Gastrocnemius medialis (tissue), 4 donors: Measurements from ENCODE around the gene TCEAL7.

ENCODE experiments used
- POLR2A ChIP-seq, 2 donors: fragments of 450-650 bp; IDR thresholded peaks; one replicate each; pipeline ENCODE4 v1.6.1; 2017; ENCODE audit warnings: antibody characterized with exemption in 2 of 2, mild to moderate bottlenecking in 2 of 2, moderate library complexity in 2 of 2
- TF ChIP-seq, protein P1 (sequence below), 5 experiments: fragments of 450-650 bp in 3 of 5; fragments of 200-600 bp in 2 of 5; sonication (generic) in 2 of 5; IDR thresholded peaks in 4 of 5; conservative IDR thresholded peaks in 1 of 5; 1 replicate in 4 of 5; 2 replicates in 1 of 5; pipeline ENCODE4 v1.5.1; 2016 to 2019; ENCODE audit warnings: antibody characterized with exemption in 5 of 5, mild to moderate bottlenecking in 3 of 5, moderate library complexity in 3 of 5

DNA sequence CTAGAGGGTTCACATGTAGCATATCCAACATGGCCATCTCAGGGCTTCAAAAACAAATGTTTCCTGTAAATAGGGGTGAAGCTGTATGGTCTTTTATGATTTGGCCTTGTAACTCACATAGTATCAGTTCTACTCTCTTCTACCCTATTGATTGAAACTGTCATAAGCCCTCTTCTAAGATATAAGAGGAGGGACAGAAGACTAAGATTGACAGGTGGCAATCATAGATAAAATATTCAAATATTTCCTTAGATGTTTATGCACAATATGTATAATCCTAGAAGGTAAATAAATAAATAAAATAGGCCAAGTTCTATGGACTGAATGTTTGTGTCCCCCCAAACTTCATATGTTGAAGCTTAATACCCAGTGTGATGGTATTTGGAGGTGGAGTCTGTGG, 39.4 kb downstream of the TCEAL7 start:
- TF ChIP-seq POLR2A (IDR thresholded peaks at IDR 0.05), result no peak
- TF ChIP-seq, protein P1, sequence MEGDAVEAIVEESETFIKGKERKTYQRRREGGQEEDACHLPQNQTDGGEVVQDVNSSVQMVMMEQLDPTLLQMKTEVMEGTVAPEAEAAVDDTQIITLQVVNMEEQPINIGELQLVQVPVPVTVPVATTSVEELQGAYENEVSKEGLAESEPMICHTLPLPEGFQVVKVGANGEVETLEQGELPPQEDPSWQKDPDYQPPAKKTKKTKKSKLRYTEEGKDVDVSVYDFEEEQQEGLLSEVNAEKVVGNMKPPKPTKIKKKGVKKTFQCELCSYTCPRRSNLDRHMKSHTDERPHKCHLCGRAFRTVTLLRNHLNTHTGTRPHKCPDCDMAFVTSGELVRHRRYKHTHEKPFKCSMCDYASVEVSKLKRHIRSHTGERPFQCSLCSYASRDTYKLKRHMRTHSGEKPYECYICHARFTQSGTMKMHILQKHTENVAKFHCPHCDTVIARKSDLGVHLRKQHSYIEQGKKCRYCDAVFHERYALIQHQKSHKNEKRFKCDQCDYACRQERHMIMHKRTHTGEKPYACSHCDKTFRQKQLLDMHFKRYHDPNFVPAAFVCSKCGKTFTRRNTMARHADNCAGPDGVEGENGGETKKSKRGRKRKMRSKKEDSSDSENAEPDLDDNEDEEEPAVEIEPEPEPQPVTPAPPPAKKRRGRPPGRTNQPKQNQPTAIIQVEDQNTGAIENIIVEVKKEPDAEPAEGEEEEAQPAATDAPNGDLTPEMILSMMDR (IDR thresholded peaks at IDR 0.05 in 4 of 5, conservative IDR thresholded peaks at IDR 0.05 in 1 of 5), result no peak
